Ishikawa (cell line): ENCODE measurements around the gene TTC31.

Source experiments
- CEBPB ChIP-seq: IDR thresholded peaks from 2 replicates; pipeline ENCODE4 v1.6.1; 2012
- CREB1 ChIP-seq: IDR thresholded peaks from 2 replicates; pipeline ENCODE4 v1.6.1; 2012; ENCODE audit warnings: low read depth
- EGR1 ChIP-seq: IDR thresholded peaks from 2 replicates; pipeline ENCODE4 v1.6.1; 2012
- EP300 ChIP-seq: IDR thresholded peaks from 2 replicates; pipeline ENCODE4 v1.6.1; 2012; ENCODE audit warnings: borderline replicate concordance
- MAX ChIP-seq: IDR thresholded peaks from 2 replicates; pipeline ENCODE4 v1.6.1; 2012
- NFIC ChIP-seq: IDR thresholded peaks from 2 replicates; pipeline ENCODE4 v1.6.1; 2012
- RAD21 ChIP-seq: IDR thresholded peaks from 2 replicates; pipeline ENCODE4 v1.6.1; 2012; ENCODE audit warnings: low read depth
- REST ChIP-seq: IDR thresholded peaks from 2 replicates; pipeline ENCODE4 v1.6.1; 2012; ENCODE audit warnings: low read depth, mild to moderate bottlenecking
- TAF1 ChIP-seq: IDR thresholded peaks from 2 replicates; pipeline ENCODE4 v1.6.1; 2012; ENCODE audit warnings: low read depth, mild to moderate bottlenecking
- TCF12 ChIP-seq: IDR thresholded peaks from 2 replicates; pipeline ENCODE4 v1.6.1; 2012; ENCODE audit warnings: low read depth
- TEAD4 ChIP-seq: IDR thresholded peaks from 2 replicates; pipeline ENCODE4 v1.6.1; 2012
- USF1 ChIP-seq: IDR thresholded peaks from 2 replicates; pipeline ENCODE4 v1.6.1; 2012
- YY1 ChIP-seq: IDR thresholded peaks from 2 replicates; pipeline ENCODE4 v1.6.1; 2012; ENCODE audit warnings: low read depth

GRCh38 chr2:74515271-74515980 is 32.5 kb downstream of the TTC31 start:
- TF ChIP-seq RAD21 (no peak), MAX (no peak), EP300 (no peak), CREB1 (no peak), CEBPB (no peak), USF1 (no peak), REST (no peak), YY1 (no peak), TEAD4 (no peak), NFIC (no peak), EGR1 (no peak), TAF1 (no peak), TCF12 (no peak)
